Raji (cell line): Measurements from ENCODE around the gene PCYT1A.

Experiments
- POLR2A ChIP-seq: IDR thresholded peaks from 2 replicates; pipeline ENCODE4 v1.6.1; 2011; ENCODE audit warnings: low read depth, low read length, control low read depth; ENCODE audit not compliant: insufficient read depth

The PCYT1A gene

DNA sequence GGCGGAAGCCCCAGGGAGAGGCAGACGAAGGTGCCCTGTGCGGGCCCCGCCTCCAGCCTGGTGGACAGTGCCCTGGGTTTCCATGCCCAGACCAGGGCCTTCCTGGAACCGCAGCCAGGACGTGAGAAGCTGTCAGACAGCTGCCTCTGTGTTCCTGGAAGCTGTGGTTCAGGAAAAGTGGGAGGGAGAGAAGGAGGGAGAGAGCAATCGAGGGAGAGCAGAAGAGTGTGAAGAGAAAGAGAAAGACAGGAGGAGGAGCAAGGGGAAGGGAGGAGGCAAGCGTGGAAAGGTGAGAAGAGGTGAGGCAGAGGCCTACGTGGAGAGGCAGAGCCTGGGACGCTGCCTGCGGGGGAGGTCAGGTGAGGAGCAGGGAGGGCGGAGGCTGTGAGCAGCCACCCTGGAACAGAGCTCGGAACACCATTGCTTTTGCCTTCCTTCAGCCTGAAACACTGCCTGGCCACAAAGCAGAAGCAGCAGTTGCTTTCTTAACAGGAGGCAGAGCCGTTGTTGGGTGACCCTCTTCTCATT is 94.9 kb downstream of the PCYT1A start:
- no peak for TF ChIP-seq POLR2A

DNA sequence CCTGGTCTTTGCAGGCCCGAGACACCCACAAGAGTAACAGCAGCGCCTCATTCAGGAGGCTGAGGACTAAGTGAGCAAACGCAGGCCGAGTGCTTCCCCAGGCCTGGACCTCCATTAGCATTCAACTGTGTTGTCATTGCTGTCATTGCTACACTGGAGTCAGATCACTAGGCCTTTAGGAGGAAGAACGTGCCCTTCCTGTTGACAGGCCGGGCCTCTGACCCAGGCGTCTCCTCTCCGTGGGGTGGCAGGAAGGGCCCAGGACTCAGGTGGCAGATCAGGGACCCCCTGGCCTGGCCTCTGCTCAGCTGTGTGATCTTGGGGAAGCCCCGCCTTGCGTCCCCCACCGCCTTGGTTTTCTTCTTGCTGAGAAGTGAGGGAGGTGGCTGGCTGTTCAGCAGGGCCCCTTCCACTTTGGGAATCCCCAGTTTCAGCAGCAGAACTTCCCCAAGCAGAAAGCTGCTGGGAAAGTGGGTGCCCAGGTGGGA is 95.4 kb downstream of the PCYT1A start:
- TF ChIP-seq POLR2A: no peak

- no peak for TF ChIP-seq POLR2A
Observed at GRCh38 chr3:196189566-196190347, 97.8 kb downstream of the PCYT1A start.

GRCh38 chr3:196186651-196187573 is 100.6 kb downstream of the PCYT1A start:
- TF ChIP-seq POLR2A: no peak

DNA sequence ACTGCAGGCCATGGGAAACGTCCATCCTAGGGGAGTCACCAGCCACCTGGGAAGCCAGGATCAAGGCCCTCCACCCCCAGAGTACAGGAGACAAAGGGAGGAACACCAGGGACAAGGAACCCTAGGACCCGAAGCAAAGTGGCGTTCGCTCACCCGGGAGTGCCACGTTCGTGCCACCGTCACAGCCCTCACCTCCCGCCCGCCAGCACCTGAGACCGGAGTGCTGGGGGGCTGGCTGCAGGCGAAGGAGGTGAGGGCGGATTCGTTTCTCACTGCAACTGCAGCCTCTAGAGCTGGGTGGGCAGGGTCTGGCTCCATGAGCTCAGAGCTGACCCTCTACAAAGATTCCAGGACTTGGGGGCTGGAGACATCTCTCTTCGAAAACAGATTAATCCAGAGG is 102.6 kb downstream of the PCYT1A start:
- no peak for TF ChIP-seq POLR2A

- no peak for TF ChIP-seq POLR2A
Observed at GRCh38 chr3:196181127-196181546, 106.4 kb downstream of the PCYT1A start.

GRCh38 chr3:196180346-196180745 is 107.2 kb downstream of the PCYT1A start:
- TF ChIP-seq POLR2A: no peak
